Measurements from ENCODE around the gene OLFM1.
"Not testable (repeated sequence)": the region's sequence is repeated elsewhere in the genome, so short reads cannot be mapped to it uniquely, and the experiment has no call there.

Gene OLFM1

DNA sequence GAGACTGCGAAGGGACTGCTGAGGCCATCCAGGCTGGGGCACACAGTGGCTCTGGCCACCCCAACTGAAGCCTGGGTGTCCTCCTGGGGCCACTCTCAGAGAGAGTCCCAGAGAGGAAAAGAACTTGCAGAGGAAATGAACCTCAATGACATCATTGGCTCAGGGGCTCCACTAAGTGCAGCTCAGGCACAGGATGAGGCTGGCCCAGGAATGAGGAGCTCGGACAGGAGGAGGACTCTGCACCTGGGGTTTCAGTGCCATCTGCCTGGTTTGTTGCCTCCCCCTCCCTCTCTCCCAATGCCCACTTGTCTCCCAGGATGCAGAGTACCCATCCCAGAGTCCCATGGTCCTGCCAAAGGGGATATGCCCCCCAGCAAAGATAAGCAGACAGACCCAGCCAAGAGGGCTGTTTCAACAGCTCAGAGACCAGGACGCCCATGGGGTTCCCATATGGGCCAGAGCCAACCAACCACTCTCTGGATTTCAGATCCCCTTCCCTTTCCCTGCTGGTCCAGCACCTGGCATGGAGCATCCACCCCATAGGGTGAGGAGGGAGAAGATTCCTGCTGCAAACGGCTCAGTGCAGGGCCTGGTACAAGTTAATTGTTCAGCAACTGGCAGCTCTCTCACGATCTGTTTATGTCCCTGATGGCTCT lies 26.9 kb upstream of the OLFM1 start:
- DNase-seq (ENCODE audit: low read depth in 2 of 2): no peak

DNA sequence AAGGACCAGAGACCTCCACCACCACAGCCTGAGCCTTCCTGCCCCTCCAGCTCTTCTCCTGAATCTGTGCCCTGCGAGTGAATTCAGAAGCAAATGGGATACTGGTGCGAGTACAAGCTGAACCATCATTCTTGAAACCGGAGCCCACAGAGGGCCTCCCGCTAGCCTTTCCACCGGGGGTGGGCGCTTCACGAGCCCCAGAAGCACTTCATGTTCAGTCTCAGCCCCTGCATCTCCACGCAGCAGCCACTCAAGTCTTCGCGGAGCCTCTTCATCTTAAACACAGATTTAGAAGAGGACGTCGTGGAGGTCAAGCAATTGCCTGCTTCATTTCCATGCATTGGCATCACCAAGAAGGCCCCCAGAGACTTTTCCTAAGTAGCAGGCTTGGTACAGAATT lies 26.0 kb upstream of the OLFM1 start:
- DNase-seq (ENCODE audit: low read depth in 2 of 2): no peak

DNA sequence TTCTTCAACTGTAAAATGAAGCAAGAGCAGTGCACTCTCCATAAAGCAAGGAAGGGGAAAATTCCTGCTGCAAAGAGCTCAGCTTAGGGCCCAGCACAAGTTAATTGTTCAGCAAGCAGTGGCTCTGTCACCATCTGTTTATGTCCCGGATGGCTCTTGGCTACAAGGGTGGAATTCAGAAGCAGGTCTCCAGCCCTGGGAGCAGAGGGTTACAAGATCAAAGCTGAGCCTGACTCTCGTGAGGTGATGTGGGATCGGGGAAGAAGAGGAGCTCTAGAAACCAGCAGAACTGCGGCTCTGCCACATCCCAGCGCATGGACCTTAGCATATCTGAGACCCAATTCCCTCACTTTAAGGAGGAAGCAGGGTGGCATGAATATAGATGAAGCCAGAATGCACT lies 25.2 kb upstream of the OLFM1 start:
- no peak for DNase-seq (ENCODE audit: low read depth in 2 of 2)

DNA sequence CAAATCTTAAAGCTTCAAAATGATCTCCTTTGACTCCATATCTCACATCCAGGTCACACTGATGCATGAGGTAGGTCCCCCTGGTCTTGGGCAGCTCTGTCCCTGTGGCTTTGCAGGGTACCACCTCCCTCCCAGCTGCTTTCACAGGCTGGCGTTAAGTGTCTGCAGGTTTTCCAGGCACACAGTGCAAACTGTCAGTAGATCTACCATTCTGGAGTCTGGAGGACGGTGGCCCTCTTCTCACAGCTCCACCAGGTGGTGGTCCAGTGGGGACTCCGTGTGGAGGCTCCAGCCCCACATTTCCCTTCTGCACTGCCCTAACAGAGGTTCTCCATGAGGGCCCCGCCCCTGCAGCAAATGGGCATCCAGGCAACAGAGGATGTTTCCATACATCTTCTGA lies 24.0 kb upstream of the OLFM1 start:
- DNase-seq (ENCODE audit: low read depth in 2 of 2): not testable (repeated sequence)

DNA sequence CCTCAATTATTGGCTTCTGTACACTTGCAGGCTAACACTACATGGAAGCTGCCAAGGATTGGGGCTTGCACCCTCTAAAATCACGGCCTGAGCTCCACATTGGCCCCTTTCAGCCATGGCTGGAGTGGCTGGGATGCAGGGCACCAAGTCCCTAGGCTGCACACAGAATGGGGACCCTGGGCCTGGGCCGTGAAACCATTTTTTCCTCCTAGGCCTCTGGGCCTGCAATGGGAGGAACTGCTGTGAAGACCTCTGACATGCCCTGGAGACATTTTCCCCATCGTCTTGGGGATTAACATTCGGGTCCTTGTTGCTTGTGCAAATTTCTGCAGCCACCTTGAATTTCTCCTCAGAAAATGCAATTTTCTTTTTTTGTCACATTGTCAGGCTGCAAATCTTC lies 23.6 kb upstream of the OLFM1 start:
- DNase-seq (ENCODE audit: low read depth in 2 of 2): not testable (repeated sequence)

DNA sequence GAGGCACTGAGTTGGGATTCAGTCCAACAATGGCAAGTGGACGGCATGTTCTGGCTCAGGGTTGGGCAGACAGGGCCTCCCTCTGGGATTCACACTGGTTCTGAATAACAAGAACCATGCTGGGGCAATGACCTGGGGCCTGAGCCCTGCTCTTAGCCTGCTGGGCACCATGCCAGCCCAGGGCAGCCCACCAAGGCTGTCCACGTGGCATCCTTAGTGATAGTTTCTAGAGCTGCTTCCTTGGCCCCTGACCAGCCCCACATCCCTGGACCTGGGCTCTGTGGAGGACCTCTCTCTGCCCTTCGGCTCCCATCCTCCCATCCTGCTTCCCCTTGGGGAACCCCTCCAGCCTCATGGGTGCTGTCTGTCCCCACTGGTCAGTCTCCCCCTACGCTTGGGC lies 22.3 kb upstream of the OLFM1 start:
- DNase-seq (ENCODE audit: low read depth in 2 of 2): no peak

DNA sequence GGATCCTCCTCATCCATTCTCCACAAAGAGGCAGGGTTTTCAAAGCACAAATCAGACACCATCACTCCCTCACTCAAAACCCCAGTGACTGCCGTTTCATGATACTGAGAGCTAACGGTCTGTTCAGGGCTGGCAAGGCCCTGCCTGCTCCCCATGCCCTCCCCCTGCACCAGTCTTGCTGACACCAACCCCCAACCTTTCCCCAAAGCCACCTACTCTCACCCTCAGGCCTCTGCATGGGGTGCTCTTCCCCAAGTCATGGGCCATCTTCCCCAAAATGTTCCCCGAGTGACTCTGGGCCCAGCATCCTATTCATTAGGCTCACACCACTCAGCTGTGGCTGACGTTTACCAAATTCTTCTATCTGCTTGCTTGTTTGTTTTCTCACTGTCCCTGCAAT lies 21.7 kb upstream of the OLFM1 start:
- no peak for DNase-seq (ENCODE audit: low read depth in 2 of 2)

DNA sequence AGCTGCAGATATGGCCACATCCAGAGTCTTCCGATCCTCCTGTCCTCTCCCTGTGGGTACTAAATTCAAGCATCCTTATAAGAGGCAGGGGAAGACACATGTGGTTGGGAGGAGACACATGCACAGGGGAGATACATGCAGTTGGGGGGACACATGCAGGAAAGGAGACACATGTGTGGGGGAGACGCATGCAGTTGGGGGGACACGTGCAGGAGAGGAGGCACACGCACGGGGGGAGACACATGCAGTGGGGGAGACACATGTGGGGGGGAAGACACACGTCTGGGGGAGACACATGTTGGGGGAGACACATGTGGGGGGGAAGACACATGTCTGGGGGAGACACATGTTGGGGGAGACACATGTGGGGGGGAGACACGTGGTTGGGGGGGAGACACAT lies 21.2 kb upstream of the OLFM1 start:
- DNase-seq (ENCODE audit: low read depth in 2 of 2): no peak

DNA sequence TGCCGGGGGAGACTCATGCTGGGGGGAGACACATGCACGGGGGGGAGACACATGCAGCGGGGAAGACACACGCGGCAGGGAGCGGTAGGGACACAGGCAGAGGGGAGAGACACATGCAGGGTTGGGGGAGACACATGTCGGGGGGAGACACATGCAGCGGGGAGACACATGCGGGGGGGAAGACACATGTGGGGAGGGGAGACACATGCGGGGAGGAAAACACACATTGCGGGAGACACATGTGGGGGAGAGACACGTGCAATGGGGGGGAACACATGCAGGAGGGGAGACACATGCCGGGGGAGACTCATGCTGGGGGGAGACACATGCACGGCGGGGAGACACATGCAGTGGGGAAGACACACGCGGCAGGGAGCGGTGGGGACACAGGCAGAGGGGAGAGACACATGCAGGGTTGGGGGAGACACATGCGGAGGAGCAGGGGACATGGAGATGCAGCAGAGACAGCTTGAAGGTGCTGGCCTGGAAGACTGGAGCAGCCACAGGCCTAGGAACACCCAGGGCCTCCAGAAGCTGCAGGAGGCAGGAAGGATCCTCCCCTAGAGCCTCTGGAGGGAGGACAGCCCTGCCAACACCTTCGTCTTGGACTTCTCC lies 20.3 kb upstream of the OLFM1 start:
- no peak for DNase-seq (ENCODE audit: low read depth in 2 of 2)

DNA sequence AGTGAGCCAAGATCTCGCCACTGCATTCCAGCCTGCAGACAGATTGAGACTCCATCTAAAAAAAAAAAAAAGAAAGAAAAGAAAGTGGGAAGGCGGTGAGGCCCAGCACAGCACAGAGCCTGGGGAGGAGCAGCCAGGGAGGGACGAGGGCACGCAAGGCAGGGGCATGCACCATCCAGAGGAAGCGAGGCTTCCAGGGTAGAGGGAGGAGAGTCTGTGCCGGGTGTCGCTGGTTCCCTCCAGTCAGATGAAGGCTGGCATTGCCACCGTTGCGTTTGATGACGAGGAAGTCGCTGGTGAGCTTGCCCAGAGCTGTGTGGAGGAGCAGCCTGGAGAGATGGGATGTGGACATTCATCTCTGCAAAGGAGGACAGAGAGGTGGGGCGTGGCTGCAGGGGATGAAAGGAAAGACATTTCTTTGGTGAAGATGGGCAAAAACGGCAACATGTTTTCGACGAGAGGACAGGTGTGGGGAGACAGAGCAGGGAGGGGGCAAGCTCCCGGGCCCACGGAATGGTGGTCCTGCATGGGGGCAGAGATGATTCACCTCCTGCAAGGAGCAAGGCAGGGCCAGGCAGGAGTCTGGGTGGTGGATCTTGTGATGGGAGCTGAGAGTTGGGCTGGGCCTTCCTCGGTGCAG lies 18.6 kb upstream of the OLFM1 start:
- DNase-seq (ENCODE audit: low read depth in 2 of 2): no peak

DNA sequence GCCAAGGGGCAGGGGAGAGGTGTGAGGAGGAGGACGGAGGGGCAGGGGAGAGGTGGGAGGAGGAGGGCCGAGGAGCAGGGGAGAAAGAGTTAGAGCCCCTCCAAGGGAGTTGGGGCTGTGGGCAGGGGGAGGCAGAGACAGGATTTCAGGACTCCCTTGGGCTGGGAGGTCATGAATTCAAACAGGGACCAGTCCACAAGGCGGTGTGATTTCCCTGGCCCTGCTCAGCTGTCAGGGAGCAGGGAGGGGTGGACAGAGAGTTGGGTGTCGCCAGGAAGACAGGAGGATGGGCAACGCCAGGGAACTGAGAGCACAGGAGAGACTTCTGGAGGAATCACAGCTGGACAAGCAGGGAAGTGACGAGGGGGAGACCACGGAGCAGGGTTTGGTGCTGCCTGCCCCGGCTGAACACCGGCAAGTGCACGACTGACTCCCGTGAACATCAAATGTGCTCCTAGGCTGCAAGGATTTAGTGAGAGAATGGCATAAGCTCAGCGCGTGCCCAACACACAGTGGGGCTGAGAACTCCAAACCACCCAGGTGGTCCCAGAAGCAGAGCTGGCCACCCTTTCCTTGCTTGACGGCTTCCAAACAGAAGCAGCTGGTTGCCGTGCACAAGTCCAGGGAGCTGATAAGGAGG lies 17.8 kb upstream of the OLFM1 start:
- DNase-seq (ENCODE audit: low read depth in 2 of 2): no peak

DNA sequence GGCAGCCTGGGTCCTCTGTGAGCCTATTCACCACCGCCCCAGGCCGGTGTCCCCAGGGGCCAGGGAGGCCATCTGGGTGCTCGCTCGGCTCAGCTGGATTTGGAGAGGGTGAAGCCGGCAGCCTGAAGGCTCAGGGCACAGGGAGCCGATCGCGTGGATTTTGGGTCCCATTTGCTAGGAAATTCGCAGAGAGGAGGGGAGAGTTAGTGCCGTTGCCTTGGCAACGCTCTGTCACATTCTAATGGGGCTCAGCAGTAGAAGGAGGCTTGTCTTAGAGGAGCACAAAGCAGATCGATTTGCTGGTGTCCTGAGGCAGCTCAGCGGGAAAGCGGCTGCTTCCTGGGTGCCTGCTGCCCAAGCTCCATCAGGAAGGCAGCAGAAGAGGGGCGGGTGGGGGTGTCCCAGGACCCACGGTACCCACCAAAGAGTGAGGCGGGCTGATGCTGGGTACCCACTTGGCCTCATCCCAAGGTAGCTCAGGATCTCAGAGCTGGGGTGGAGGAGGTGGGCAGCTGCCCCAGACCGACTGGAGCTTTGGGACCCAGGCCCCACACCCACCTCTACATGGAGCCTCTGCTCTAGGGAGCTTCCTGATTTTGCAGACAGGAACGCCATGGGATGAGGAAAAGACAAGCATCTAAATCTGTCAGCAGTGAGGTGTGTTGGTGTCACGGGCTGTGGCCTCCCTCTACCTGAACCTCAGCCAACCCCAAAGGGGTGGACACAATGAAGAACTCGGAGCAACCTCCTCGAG lies 17.1 kb upstream of the OLFM1 start:
- no peak for DNase-seq (ENCODE audit: low read depth in 2 of 2)

DNA sequence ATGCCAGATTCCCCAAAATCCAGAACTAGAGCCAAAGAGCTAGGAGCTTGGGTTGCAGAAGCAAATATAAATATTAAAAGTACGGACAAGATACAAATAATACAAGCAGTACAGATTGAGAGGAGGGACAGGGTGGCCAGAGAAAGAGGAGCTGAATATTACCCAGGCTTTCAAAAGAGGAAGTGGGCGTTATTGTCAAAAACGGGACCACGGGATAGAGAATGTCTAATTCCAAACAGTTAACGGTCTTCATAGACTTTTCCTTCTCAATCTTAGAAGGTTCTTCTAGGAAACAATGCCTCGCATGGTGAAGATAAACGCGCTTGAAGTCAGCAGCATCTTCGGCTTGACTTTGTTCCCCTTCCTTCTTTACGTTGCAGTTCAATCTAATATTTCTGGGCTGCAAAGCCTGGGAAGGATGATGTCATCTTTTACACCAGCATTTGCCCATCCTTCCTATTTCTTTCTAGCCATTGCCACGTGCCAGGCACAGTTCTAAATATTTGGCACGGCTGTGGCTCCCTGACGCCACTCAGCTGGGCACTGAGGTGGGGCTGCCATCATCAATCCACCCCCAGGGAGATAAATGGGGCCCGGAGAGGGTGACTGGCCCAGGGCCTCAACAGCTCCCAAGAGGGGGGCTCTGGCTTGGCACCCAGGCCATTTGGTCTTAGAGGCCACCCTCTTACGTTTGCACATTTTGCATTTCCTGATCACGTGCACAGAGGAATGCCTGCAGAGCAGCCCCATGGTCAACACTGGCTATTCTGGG lies 16.3 kb upstream of the OLFM1 start:
- DNase-seq (ENCODE audit: low read depth in 2 of 2): no peak

DNA sequence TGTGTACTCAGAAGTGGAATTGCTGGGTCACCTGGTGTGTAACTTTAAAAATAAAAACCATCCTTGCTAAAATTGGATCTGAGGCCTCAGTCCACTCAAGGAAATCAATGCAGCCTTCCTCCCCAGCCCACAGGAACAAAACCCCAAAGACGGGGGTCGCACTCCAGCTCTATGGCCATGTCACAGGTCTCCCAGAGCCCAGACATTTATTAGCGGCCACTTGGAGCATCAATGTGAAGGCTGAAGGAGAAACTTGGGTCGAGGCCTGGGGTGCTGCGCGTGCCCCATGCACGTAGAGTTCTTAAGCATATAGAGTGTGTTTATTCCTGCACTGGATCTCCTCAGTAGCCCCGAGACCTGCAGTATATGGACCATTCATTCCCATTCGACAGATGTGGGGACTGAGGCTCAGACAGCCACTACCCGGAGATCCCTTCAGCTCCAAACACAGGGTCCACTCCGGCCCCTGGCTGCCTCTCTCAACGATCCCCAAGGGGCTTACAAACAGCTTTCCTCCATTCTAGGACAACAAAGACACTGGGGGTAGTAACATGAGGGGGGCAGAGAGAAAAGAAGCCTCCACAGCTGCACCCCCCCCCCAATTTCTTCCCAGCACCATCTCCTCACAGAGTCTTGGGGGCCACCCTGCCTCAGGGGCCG lies 14.3 kb upstream of the OLFM1 start:
- no peak for DNase-seq (ENCODE audit: low read depth in 2 of 2)

DNA sequence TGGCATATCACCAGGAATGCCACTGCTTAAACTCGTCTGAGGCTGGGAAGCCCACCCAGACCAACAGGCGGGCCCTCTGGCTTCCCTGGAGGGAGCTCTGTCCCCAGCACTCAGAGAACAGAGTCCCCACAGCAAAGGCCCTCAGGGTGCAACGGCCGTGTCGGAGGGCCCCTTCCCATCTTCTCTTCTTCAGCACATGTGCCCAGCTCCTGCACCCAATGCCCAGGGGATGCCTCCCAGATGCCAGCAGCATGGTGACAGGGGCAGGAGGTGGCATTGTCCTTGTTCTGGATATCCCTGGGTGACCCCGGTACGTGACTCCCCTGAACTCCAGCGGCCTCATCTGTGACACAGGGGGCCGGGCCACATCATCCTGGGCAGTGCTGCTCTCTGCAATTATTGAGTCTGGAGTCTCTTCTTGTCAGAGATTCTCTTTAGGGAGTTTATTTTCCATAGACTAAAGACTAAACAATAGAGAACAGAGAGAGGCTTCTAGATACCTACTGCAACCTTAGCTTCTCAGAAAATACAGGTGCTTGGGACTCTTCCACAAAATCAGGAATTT lies 13.6 kb upstream of the OLFM1 start:
- no peak for DNase-seq (ENCODE audit: low read depth in 2 of 2)

DNA sequence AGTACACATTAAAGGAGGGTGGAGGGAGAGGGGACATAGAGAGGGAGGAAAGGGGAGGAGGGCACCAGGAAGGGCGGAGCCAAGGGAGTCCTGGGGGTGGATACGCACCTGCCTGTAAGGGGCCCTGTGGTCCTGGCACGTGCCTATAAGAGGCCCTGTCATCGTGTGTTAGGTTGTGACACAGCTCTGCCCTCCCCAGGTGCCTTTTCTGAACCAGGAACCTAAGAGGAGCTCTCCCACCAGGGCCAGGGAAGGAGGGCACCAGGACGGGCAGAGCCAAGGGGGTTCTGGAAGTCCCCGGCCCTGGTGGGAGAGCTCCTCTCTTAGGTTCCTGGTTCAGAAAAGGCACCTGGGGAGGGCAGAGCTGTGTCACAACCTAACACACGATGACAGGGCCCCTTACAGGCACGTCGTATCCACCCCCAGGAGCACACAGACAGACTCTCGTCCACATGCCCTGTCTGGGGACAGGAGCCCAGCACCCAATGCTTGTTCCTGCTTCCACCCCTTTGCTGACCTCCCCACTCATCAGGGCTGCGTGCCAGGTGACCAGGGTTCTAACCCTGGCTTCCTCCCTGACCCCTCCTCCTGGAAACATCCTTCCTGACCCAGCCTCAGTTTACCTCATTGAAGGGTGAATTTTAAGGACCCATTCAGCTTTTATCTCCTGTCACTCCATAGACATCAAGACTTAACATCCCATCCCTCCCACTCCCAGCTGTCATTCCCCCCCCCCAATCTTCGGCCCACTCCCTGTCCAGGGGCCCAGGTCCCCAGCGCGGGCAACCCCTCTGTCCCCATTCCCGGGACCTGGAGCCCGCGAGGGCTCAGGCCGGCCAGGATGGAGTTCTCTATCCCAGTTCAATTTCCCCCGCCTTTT lies 12.9 kb upstream of the OLFM1 start:
- DNase-seq (ENCODE audit: low read depth in 2 of 2): no peak

DNA sequence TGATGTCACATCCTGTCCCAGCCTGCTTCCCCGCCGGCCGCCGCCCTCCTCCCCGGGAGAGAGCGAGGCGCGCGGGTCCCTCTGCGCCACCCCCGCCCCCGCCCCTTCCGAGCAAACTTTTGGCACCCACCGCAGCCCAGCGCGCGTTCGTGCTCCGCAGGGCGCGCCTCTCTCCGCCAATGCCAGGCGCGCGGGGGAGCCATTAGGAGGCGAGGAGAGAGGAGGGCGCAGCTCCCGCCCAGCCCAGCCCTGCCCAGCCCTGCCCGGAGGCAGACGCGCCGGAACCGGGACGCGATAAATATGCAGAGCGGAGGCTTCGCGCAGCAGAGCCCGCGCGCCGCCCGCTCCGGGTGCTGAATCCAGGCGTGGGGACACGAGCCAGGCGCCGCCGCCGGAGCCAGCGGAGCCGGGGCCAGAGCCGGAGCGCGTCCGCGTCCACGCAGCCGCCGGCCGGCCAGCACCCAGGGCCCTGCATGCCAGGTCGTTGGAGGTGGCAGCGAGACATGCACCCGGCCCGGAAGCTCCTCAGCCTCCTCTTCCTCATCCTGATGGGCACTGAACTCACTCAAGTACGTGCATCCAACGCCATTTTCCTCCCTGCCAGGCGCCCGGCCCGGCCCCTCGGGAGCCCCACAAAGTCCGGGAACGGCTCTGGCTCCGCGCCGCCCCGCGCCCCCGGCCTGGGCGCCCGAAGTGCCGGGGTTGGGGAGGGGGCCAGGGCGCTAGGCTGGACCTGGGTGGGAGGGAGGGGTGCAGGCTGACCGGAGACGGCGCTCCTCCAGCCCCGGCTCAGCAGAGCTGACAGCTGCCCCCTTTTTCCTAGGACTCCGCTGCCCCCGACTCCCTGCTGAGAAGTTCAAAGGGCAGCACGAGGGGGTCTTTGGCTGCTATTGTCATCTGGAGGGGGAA lies 12.0 kb upstream of the OLFM1 start:
- DNase-seq (ENCODE audit: low read depth in 2 of 2): no peak

DNA sequence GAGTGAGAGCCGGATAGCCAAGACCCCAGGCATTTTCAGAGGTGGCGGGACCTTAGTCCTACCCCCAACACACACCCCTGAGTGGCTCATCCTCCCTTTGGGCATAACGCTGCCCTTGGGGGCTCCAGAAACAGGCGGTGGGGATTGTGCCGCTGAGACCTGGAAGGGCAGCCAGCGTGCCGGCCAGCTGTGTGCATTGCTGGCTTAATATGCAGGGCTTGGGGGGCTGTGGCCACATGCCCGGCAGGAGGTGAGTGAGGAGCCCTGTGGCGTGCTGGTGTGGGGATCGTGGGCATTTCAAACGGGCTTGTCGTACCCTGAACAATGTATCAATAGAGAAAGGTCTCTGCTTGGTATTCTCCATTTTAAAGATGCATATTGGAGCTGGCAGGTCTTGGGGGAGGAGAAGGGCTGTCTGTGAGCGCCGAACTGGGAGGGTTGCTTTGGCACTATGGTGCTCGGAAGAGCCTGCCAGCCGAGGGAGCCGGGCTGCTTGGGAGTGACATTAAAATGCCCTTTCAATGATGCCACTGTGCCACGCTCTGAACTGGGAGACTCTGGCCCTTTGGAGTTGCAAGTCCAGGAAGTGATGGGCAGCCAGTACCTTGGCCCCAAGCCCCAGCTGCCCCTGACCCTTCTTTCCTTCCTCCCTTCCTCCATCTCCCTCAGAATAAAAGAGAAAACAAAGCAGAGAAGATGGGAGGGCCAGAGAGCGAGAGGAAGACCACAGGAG lies 11.2 kb upstream of the OLFM1 start:
- no peak for DNase-seq (ENCODE audit: low read depth in 2 of 2)

Data from stimulated activated CD4-positive, alpha-beta T cell treated with anti-CD3 and anti-CD28 coated beads, Interleukin-4, amount 100 ng/mL, for 48 hours (primary cell).